ENCODE data around the gene DGKZ.

DGKZ gene

GRCh38 chr11:46381819-46382645 is 34.8 kb downstream of the DGKZ start:
- H3K4me3 ChIP-seq (ENCODE audit: low read length) = peak overlapping the region; percentile 55
- TF ChIP-seq ZNF274 (IDR thresholded peaks at IDR 0.05; ENCODE audit: low read depth, low read length) = no peak

- no peak for TF ChIP-seq ZNF274 (IDR thresholded peaks at IDR 0.05; ENCODE audit: low read depth, low read length)
- no peak overlapping the region for H3K4me3 ChIP-seq (ENCODE audit: low read length)
These were observed 35.6 kb downstream of the DGKZ start for GRCh38 chr11:46382646-46383403.

DNA sequence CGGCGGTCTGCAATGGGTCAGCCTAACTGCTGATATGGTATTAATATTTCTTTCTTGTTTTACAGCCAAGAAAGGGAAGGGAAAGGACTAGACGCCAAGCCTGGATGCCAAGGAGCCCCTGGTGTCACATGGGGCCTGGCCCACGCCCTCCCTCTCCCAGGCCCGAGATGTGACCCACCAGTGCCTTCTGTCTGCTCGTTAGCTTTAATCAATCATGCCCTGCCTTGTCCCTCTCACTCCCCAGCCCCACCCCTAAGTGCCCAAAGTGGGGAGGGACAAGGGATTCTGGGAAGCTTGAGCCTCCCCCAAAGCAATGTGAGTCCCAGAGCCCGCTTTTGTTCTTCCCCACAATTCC is 36.1 kb downstream of the DGKZ start:
- no peak for TF ChIP-seq ZNF274 (IDR thresholded peaks at IDR 0.05; ENCODE audit: low read depth, low read length)
- H3K4me3 ChIP-seq (ENCODE audit: low read length) = no peak overlapping the region

- no peak overlapping the region for H3K4me3 ChIP-seq (ENCODE audit: low read length)
- TF ChIP-seq ZNF274 (IDR thresholded peaks at IDR 0.05; ENCODE audit: low read depth, low read length) = no peak
These were observed 36.9 kb downstream of the DGKZ start for GRCh38 chr11:46383974-46384701.

DNA sequence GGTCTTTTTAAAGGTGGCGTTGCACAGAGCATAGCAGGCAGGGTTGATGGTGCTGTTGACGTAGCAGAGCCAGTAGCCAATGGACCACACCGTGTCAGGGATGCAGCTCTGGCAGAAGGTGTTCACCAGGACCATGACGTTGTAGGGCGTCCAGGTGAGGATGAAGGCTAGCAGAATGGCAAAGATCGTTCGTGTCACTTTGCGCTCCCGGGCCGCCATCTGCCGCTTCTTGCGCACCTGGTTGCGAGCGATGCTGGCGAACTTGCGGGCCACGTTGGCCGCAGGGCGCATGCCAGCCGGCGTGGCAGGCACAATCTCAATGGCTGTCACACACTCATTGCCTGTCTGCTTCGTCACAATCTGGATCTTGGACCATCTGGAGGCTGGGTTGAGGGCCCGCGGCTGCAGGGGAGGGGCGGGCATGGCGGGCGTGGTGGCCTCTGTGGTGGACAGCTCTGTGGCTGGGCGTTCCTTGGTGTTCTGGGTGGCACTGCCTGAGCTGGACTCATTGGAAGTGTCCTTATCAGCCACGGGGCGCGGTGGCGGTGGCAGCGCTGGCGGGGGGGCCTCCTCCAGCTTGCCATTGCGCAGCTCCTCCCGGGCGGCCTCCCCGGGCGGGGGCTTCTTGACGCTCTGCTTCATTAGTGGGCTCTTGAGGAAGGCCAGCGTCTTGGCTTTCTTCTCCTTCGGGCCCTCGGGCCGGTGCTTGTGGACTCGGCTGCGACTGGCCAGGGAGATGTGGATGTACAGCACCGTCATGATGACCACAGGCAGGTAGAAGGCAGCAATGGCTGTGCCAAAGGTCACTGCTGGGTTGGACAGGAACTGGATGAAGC is 38.1 kb downstream of the DGKZ start:
- TF ChIP-seq ZNF274 (IDR thresholded peaks at IDR 0.05; ENCODE audit: low read depth, low read length) = no peak
- no peak overlapping the region for H3K4me3 ChIP-seq (ENCODE audit: low read length)

DNA sequence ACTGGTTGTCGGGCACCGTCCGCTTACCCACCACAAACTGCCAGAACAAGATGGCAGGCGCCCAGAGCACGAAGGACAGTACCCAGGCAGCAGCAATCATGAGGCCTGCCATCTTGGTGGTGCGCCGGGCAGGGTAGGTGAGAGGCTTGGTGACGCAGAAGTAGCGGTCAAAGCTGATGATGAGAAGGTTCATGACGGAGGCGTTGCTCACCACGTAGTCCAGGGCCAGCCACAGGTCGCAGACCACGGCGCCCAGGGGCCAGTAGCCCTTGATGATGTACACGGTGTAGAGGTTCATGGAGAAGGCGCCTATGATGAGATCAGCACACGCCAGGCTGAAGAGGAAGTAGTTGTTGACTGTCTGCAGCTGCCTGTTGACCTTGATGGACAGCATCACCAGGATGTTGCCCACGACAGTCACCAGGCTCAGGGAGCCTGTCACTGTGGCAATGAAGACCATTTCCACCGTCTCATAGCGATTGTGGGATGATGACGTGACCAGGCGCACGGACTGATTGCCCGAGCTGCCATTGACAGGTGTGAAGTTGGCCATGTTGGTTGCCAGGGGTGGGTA is 38.8 kb downstream of the DGKZ start:
- no peak overlapping the region for H3K4me3 ChIP-seq (ENCODE audit: low read length)
- no peak for TF ChIP-seq ZNF274 (IDR thresholded peaks at IDR 0.05; ENCODE audit: low read depth, low read length)

DNA sequence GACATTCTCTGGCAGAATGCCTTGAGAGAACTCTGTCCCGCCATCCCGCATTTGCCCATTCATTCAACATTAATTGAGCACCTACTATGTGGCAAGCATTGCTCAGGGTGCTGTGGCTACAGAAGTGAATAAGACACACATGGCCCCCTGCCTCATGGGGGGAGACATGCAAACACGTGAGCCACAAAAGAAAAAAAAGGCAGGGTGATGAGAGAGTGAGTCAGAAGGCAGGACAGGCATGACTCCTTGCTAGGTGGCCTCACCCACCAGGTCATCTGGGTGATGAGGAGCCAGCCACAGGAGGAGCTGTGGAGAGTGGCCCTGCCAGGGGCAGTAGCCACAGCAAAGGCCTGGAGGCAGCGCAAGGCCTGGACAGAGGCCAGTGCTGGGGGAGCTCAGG is 39.4 kb downstream of the DGKZ start:
- H3K4me3 ChIP-seq (ENCODE audit: low read length) = no peak overlapping the region

DNA sequence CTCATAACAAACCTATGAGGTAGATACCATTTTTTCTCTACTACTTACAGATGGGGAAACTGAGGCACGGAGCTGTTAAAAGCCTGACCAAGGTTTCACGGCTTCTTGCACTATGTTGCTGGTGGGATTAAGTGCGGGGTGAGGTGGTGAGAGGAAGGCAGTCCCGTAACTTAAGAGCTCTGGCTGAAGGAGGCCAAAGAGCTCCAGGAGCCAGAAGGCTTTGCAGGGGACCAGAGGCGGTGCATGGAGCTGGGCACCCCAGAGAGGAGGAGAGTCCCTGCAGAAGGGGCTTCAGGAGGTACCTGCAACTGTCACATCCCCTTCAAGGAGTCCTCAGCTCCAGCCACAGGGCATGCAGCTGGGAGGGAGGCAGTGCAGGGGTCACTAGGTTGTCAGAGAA is 40.2 kb downstream of the DGKZ start:
- no peak for TF ChIP-seq ZNF274 (IDR thresholded peaks at IDR 0.05; ENCODE audit: low read depth, low read length)
- H3K4me3 ChIP-seq (ENCODE audit: low read length) = no peak overlapping the region

More for the DNA sequence above, 39.4 kb downstream of the DGKZ start:
- TF ChIP-seq ZNF274 (IDR thresholded peaks at IDR 0.05; ENCODE audit: low read depth, low read length) = no peak

- no peak for TF ChIP-seq ZNF274 (IDR thresholded peaks at IDR 0.05; ENCODE audit: low read depth, low read length)
- H3K4me3 ChIP-seq (ENCODE audit: low read length) = no peak overlapping the region
These were observed 40.8 kb downstream of the DGKZ start for GRCh38 chr11:46387919-46388618.

DNA sequence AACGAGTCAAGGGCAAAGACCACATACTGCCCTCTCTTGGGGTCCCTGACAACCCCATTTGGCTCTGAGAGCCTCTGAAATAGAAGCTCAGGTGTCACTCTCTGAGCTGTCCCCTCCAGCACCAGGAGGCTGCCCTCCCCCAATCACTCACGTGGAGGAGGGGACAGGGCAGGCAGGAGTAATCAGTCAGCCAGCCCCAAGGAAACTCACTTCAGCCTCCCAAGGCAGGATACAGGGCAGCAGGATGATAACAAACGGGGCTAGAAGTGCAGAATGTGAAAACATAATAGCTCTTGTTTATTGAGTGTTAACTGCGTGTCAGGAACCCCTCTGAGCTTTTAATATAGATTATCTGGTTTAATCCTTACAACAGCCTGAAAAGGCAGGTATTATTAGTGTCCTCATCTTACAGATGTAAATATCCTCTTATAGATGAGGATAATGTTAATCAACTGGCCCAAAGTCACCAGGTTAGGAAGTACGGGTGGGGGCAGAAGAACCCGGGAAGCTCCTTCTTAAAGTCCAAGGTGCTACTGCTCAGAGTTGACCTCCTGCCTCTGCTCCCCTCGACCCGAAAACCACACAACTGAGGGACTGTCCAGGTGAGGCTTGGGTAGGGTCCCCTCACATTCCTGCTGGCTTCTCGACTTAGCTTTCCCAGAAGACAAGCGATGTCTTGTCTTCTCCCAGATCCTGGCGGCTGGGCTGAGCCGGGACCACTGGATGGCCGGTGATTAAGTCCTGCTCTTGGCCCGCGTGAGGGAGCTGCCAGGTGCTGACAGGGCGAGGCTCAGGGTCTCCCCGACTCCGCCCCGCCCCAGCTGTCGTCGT is 41.6 kb downstream of the DGKZ start:
- no peak overlapping the region for H3K4me3 ChIP-seq (ENCODE audit: low read length)
- TF ChIP-seq ZNF274 (IDR thresholded peaks at IDR 0.05; ENCODE audit: low read depth, low read length) = no peak

DNA sequence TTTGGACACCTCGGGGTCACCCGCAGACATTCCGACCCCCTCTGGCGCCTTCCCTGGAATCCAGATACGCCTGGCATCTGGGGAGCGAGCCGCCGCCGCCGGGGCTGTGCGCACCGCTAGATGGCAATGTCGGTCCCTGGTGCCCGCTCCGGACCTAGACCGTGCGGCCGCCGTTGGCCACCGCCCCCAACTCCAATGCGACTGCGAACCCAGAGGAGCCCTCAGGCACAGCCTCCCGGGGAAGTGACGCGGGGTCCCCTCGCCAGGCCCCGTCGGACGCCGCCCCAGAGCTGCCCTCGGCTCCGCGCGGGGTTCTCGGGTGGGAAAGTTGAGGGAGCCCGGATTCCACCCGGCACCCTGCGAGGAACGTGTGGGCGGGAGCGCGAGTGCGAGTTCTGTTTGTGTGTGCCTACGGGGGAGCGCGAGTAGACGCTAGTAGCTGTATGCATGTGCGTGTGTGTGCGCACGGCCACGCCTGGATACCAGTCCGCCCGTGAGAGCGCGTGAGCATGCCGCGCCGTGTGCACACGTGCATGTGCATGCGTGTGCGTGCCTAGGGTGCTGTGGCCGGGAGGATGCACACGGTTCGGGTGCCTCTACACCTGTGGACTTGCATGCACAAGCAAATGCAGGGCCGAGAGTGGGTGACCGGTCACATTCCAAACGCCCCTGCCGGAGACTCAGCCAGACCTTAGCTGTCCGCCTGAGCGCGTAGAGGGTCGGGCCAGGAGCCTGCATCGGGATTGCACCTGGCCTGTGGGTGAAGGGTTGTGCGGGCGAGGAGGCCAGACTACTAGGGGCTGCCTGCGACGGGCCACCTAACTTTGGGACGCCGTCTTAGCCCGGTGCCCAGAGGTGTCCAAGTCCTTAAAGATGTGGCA is 42.4 kb downstream of the DGKZ start:
- no peak for TF ChIP-seq ZNF274 (IDR thresholded peaks at IDR 0.05; ENCODE audit: low read depth, low read length)
- peak overlapping the region; percentile 38; the same call in 1 of the 2 replicates for H3K4me3 ChIP-seq (ENCODE audit: low read length)
